ENCODE data around the gene DOCK7. TPM values are rescaled to one million over a fixed set of nuclear protein-coding genes. Genes with fewer than 3 reads are reported as not detected.

The DOCK7 gene
- polyA plus RNA-seq, 3 donors = 2.9 to 3.7 (median 3.5) TPM

GRCh38 chr1:62643283-62643682 is 44.9 kb downstream of the DOCK7 start:
- H3K9me3 ChIP-seq (replicated peaks in 1 of 2; ENCODE audit: control insufficient read depth in 1 of 2, insufficient read depth in 1 of 2, low read length in 2 of 2) = no peaks in the 10 kb centered on the region
- no peak for TF ChIP-seq CTCF (IDR thresholded peaks at IDR 0.05)
- H3K27me3 ChIP-seq (ENCODE audit: control insufficient read depth in 2 of 2, insufficient read depth in 2 of 2, low read length in 2 of 2) = no peaks in the 10 kb centered on the region
- H3K4me3 Mint-ChIP-seq = no peak overlapping the region
- H3K4me3 ChIP-seq (replicated peaks in 1 of 3; ENCODE audit: low read depth in 2 of 3, low read length in 3 of 3) = no peak overlapping the region
- no peaks in the 10 kb centered on the region for H3K4me1 ChIP-seq (ENCODE audit: control insufficient read depth in 1 of 2, insufficient read depth in 2 of 2, low read length in 2 of 2)
- peaks cover 2 to 11% of the 10 kb centered on the region in 2 donors for H3K36me3 ChIP-seq (replicated peaks in 1 of 2; ENCODE audit: control insufficient read depth in 1 of 2, insufficient read depth in 2 of 2, low read length in 2 of 2)
- peaks cover 13 to 29% of the 10 kb centered on the region in 2 donors for H3K36me3 Mint-ChIP-seq
- no peak overlapping the region for H3K9ac ChIP-seq (ENCODE audit: insufficient read depth, low read length, poor library complexity, severe bottlenecking)
- H3K27me3 Mint-ChIP-seq (ENCODE audit: low read depth in 3 of 3) = peaks cover 0 to 1% (median 0%) of the 10 kb centered on the region in 3 donors
- WGBS (ENCODE audit: insufficient coverage) = no CpG with 5 or more reads among the region's 1 CpG
- H3K27ac Mint-ChIP-seq = no peak overlapping the region
- no peaks in the 10 kb centered on the region for H3K79me2 ChIP-seq (ENCODE audit: insufficient read depth, low read length)
- no peaks in the 10 kb centered on the region for H3K4me1 Mint-ChIP-seq
- intact Hi-C loops (cut with micrococcal nuclease) = no loop called here
- H3K4me2 ChIP-seq (replicated peaks; ENCODE audit: extremely low read depth, low read length, poor library complexity, severe bottlenecking) = no peak overlapping the region
- H3K27ac ChIP-seq (ENCODE audit: low read depth in 1 of 2, low read length in 2 of 2) = no peak overlapping the region
- no peak overlapping the region for H2AFZ ChIP-seq (ENCODE audit: insufficient read depth, low read depth, low read length, poor library complexity, severe bottlenecking)
- H4K20me1 ChIP-seq (ENCODE audit: insufficient read depth, low read length) = no peaks in the 10 kb centered on the region
- no peak for DNase-seq
- peaks cover 3 to 9% (median 4%) of the 10 kb centered on the region in 7 donors for H3K9me3 Mint-ChIP-seq

- intact Hi-C loops (cut with micrococcal nuclease) = no loop called here
- H2AFZ ChIP-seq (ENCODE audit: insufficient read depth, low read depth, low read length, poor library complexity, severe bottlenecking) = no peak overlapping the region
Measured at GRCh38 chr1:62637392-62638105, 50.6 kb downstream of the DOCK7 start.

More at GRCh38 chr1:62637392-62638105, 50.6 kb downstream of the DOCK7 start:
- peaks cover 0 to 4% (median 0%) of the 10 kb centered on the region in 3 donors for H3K27me3 Mint-ChIP-seq (ENCODE audit: low read depth in 3 of 3)
- Histone ChIP-seq H3K36me3 (replicated peaks in 1 of 2; ENCODE audit: control insufficient read depth in 1 of 2, insufficient read depth in 2 of 2, low read length in 2 of 2) (peaks cover 2 to 14% of the 10 kb centered on the region in 2 donors), H3K9ac (ENCODE audit: insufficient read depth, low read length, poor library complexity, severe bottlenecking) (no peak overlapping the region), H3K27ac (ENCODE audit: low read depth in 1 of 2, low read length in 2 of 2) (no peak overlapping the region), H3K9me3 (replicated peaks in 1 of 2; ENCODE audit: control insufficient read depth in 1 of 2, insufficient read depth in 1 of 2, low read length in 2 of 2) (peaks cover 0 to 5% of the 10 kb centered on the region in 2 donors), H3K4me1 (ENCODE audit: control insufficient read depth in 1 of 2, insufficient read depth in 2 of 2, low read length in 2 of 2) (no peaks in the 10 kb centered on the region), H3K4me3 (replicated peaks in 1 of 3; ENCODE audit: low read depth in 2 of 3, low read length in 3 of 3) (no peak overlapping the region), H4K20me1 (ENCODE audit: insufficient read depth, low read length) (no peaks in the 10 kb centered on the region), H3K4me2 (replicated peaks; ENCODE audit: extremely low read depth, low read length, poor library complexity, severe bottlenecking) (no peak overlapping the region), H3K79me2 (ENCODE audit: insufficient read depth, low read length) (no peaks in the 10 kb centered on the region), H3K27me3 (ENCODE audit: control insufficient read depth in 2 of 2, insufficient read depth in 2 of 2, low read length in 2 of 2) (no peaks in the 10 kb centered on the region)
- no peaks in the 10 kb centered on the region for H3K4me1 Mint-ChIP-seq
- no peak for DNase-seq
- peaks cover 10 to 32% of the 10 kb centered on the region in 2 donors for H3K36me3 Mint-ChIP-seq
- H3K4me3 Mint-ChIP-seq = no peak overlapping the region
- WGBS (ENCODE audit: insufficient coverage) = 98% methylated on average over 4 of the region's 6 CpGs
- no peak for TF ChIP-seq CTCF (IDR thresholded peaks at IDR 0.05)
- peaks cover 2 to 7% (median 3%) of the 10 kb centered on the region in 7 donors for H3K9me3 Mint-ChIP-seq
- peak overlapping the region in 1 of 7 donors; percentile 12 for H3K27ac Mint-ChIP-seq

Measured in CD14-positive monocyte (primary cell).